ENCODE measurements around the gene PRPF18. TPM values are rescaled to one million over a fixed set of nuclear protein-coding genes. Genes with fewer than 3 reads are reported as not detected.

The PRPF18 gene
- total RNA-seq, 1 experiment from 2014 or later = 13.4 TPM

Other genes with a start within 250 kb of the PRPF18 start
- 501 to 509 TPM (median 501 TPM) in 3 replicates for gene SEPHS1, start 238.7 kb upstream of the PRPF18 start, total RNA-seq (2021)
- gene BEND7, start 58.0 kb upstream of the PRPF18 start, total RNA-seq (2021) = 12.8 to 15.8 TPM (median 13.4 TPM) in 3 replicates